HG03571 (cell line): ENCODE measurements around the gene SYCP2.

Source experiments
- ATAC-seq: cut with Tn5 transposase; IDR thresholded peaks from one replicate; pipeline ENCODE4 v1.9.1; 2021; ENCODE audit not compliant: unreplicated experiment

Gene SYCP2

DNA sequence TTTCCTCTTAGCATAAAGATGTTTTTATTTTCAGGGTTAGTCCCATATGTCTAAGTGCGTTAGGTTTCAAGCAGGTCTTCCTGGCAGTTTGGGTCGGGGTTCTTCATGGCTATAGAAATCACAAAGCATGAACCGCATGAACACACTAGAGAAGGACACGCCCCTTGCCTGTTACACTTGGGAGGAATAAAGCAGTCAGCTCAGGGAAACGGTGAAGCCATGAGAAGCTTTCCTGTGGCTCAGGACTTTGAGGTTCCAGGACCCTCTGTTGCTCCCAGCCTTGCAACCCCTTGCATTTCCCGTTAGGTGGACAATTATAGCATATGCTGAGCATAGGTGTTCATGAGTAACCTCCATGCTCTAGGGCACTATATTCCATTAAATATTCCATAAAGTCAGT is 96.7 kb downstream of the SYCP2 start:
- no peak for ATAC-seq

DNA sequence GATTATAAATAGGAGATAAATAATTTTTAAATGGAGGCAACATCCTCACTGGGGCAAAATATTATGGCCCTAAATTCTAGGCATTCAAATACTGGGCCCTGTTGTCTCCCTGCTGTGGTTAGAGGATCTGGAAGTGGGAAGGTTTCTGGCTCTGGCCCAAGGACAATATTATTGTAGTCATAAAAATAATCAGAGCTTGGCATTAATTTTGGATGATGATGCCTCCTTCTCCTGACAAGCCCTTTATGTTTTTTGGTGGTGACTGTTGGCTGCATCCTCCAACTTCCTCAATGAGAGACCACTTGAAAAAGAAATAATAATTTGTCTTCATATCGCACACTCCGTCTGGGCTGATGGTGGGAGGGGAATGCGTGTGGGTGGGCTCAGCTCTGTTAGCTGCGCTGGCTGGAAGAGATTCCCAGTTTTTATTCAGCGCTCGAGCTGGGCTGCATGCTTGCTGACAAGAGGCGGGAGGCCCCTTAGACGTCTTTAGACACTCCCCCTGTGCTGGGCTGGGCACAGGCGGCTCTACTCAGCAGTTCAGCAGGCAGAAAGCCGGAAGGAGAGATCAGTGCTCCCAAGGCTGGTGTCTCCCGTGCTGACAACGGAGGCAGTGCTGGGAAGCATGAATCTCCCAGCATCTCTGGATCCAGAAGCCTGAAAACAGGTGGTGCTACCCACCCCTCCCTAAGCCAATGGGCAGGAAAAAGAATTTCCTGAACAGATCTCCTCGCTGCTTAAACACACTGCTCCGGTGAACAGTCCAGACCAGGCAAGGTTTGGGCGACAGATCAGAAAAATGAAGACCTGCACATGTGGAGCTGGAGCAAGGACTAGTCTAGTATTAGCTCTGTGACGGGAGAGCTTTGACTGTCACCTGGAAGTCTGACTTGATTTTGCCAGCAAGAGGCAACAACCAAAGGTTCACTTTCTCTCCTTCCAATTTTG is 97.7 kb downstream of the SYCP2 start:
- ATAC-seq, result no peak

DNA sequence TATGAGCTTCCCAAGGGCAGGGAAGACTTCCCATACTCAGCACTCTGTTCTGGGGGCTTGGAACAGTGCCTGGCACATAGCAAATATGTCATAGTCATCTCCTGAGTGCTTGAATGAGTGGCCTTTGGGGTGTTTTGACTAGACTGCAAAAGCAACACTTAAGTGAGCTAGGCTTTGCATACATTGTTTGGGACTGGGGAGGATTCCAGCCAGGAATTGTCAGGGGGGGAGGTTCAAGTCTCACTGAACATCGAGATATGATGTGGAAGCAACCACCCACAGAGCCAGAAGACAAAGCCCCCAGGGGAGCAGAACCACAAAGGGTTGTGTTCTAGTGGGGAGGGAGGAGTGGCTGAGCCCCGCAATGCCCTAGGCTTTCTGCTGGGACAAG is 98.4 kb downstream of the SYCP2 start:
- no peak for ATAC-seq

DNA sequence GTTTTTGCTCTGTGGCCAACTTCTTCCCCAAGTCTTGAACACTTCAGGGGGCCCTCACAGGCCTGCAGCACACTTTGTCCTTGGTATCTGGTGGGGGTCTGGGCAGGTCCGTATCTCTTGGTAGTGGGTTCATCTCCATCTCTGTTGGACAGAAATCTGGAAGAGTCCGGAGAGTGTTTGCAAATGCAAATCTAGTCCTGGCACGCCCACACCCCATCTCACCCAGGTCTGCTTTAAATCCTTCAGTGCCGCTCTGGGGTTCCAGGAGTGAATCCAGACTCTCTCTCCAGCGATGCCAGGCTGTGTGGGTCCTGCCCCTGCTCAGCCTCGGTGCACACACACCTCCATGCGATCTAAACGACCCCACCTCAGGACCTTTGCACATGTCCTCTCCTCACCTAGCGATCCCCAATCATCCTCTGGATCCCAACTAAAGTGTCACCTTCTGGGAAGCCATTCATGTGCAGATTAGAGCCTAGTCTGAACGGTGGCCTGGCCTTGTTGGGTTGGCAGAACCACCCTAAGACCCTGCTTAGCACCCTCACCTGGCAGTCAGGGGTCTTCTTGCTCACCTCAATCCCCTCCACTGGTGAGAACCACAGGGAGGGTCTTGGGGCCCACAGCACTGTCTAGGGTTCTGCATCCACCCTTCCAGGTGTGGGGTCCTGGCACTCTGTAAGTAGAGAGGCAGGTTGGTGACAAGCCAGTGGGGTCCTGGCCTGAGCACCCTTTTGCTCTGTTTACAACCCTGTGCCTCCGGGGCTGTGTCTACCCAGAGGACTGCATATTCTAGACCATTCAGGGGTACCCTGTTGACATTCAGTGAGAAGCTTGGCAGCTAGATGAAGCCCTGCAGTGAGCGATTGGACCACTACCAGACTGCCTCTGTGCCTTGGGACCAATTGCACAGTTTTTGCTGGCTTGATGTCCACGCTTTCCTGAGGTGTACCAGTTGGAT is 100.8 kb downstream of the SYCP2 start:
- no peak for ATAC-seq

DNA sequence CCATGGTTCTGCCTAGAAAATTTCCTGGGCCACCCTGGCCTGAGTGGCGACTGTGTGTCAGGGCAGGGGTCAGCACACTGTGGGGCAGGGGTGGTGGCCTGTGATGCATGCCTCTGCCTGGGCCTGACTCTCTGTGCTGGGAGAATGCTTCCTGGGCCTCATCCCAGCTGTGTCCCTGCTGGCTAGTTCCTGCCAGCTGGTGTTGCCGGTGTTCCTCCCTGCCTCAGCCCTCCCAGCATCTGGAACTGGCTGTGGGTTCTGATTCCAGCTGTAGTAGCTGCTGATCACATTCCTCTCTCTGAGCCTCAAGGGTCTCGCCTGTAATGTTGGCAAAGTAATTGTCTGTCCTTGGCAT is 101.5 kb downstream of the SYCP2 start:
- no peak for ATAC-seq

DNA sequence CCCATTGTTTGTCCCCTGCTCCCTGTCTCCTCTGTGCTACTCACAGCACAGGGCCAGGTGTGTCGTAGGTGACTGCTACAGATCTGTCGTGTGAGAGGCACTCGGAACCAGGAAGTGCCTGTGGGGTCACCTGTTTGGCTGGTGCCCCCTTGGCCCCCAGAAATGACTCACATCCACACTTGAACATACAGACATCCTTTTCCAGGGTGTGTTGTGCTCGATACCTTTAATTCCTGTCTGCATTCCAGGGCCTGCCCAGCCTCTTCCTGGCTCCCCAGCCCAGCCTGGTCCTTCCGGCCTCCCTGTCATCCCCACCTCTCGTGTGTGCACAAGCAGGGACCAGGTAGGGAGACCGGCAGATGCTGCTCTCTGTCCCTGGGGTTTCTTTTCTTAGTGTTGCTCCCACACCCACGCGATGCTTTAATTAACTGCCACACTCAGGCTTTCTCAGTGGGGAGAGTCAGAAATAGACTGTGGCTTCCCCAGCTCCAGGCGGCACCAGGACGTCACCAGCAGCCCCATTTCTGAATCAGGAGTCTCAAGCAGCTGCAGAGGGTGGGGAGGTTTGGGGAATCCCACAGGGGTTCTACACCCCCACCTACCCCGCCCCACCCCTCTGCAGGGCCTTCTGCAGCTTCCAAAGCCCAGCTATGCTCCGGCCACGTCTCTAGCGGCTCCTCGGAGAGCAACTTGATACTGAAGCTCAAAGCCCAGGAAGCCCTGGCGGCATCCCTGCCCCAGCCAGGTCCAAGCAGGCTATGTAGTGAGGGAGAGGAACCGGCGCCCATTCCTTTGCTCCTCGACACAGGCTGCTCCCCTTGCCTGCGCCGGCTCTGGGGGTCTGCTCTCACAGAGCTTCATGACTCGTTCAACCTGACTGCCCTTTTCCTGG is 102.2 kb downstream of the SYCP2 start:
- no peak for ATAC-seq

DNA sequence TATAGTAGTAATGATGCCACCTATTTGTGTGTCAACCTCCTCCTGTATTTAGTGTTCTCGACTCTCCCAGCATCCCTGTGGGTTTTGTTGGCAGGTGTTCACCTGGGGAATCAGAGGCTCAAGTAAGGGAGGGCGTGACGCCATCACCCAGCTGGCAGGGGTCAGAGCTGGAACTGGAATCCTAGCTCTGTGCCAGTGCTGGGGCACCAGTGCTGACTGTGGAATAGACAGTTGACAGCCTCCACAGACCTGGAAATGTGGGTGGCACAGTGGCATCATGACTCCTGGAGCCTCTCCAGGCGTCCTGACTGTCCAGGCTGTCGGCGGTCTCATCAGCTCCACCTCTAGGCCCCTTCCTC is 102.8 kb downstream of the SYCP2 start:
- no peak for ATAC-seq

DNA sequence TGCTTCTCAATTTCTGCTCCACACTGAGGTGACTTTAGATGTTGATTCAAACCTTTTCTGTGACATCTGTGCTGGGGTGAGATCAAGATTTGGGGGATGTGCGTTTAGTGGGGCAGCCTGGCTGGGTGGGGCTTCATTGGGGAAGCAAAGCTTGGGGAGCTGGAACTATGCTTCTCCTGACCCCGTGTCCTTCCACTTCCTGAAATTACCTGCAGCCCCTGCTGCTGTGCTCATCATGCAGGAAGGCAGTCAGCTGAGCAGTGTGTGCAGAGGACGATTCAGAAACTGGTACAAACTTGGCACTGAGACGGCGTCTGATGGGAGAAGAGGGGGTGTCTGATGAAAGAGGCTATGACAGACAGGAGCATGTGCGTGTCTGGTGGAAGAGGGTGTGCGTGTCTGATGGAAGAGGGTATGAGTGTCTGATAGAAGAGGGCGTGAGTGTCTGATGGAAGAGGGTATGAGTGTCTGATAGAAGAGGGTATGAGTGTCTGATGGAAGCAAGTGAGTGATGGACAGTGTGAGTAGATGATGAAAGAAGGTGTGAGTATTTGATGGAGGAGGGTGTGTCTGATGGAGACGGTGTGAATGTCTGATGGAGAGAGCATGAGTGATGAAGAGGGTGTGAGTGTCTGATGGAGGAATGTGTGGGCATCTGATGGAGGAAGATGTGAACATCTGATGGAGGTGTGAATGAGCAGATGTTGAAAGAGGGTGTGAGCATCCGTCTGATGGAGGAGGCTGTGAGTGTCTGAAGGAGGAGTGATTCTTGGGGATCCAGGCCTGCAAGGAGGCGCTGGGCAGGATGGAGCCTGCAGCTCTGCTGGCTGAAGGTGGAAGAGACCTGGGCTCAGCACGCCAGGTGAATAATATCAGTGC is 103.4 kb downstream of the SYCP2 start:
- no peak for ATAC-seq

DNA sequence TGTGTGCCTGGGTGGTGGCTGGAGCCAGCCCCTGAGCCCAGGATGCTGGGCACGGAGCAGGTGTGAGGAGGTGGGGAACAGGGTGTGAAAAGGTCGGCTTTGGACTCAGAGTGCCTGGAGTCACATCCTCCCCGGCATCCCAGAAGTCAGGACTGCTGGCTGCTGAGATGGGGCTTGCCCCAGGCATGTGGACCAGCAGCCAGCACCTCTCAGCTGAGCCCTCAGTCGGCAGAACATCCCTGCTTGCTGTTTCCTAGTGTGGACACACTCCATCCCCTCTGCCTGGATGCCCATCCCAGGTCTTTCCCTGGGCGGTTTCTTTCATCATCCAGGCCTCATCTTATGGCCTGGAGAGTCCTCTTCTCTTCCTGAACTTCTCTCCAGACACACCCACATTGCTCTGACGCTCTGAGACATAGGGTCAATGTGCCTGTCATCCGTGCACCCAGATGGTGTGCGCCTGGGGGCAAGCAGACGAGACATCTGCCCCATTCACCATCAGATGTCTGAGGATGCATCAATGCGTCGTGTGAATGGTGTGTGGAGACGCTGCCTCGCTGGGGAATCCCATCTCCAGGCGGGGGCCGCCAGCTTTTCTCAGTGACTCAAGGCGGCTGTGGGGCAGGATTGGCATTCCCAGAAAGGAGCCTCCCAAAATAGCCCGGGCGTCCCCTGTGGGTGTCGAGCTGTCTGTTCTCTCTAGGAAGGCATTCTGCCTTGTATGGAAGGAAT is 104.2 kb downstream of the SYCP2 start:
- ATAC-seq, result no peak

DNA sequence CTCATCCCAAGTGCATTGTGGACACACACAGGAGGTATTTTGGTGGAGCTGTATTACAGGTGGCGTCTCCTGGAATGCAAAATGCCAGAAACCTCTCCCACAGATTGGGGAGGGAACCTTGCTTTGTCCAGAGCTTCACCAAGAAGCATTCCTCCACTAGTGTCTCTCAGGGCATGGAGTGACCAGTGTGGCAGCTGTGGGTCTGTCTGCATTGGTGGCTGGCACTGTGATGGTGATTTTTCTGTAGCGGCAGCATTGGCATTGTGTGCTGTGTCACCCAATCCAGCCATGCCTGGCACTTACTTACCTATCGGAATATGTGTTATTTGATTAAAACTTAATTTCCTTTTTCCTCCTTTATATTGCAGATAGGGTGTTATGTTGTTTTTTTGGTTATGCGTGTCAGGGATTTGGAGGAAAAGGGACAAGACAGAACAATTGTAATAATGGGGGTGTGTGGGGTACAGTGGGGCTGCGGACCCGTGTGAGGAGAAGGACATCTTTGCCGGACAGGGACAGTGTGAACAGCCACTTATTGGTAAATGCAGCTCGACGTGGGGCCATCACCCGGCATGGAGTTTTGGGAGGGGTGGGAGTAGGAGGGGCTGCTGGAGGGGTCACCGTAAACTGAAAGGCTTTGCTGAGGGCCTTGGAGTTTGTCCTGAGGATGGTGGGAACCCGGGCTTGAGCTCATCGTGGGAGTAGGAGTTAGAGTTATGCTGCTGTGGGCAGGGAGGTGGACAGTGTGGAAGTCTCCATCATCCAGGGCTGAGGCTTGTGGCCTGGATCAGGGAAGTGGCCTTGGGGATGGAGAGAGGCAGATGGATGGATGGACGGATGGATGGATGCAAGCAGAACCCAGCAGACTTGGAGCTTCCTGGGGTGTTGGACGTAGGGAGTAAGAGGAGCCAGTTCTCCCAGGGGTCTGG is 105.0 kb downstream of the SYCP2 start:
- ATAC-seq, result no peak

DNA sequence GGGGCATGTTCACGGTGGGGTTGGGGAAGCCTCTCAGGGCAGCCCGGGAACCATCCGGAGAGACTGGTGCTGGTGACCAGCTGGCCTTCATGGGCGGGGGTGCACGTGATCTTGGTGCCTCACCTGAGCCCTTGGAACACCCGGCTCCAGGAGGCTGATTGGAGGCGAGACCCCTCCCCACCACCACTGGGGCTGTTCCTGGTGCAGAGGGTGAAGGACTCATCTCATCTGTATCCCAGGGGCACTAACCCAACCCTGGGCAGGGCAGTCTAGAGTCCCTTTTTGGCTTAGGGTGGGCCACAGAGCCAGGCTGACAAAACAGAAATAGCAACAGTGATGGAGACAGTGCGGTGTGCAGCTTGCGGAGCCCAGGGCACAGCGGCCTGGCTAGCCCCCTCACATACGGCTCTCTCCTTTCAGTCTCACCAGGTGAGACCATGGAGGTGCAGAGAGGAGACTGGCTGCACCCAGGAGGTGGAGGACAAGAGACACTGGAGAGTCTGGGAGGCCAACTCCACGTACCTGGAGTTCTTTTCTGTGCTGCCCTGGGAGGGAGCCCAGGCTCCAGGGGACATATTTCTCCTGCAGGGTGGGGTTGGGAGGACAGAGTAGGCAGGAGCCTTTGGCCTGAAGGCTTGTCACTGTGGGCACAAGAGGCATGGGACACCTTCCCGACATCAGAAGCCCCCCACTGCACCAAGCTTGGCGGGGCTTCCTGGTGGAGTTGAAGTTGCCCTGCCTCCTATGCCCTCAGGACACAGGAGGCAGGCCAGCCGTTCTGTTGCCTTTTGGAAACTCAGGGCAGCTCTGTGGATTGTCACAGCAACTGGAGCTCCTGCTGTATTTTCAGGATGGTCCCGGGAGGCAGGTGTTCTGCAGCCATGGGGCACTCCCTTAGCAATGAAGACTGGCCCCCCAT is 106.0 kb downstream of the SYCP2 start:
- no peak for ATAC-seq

DNA sequence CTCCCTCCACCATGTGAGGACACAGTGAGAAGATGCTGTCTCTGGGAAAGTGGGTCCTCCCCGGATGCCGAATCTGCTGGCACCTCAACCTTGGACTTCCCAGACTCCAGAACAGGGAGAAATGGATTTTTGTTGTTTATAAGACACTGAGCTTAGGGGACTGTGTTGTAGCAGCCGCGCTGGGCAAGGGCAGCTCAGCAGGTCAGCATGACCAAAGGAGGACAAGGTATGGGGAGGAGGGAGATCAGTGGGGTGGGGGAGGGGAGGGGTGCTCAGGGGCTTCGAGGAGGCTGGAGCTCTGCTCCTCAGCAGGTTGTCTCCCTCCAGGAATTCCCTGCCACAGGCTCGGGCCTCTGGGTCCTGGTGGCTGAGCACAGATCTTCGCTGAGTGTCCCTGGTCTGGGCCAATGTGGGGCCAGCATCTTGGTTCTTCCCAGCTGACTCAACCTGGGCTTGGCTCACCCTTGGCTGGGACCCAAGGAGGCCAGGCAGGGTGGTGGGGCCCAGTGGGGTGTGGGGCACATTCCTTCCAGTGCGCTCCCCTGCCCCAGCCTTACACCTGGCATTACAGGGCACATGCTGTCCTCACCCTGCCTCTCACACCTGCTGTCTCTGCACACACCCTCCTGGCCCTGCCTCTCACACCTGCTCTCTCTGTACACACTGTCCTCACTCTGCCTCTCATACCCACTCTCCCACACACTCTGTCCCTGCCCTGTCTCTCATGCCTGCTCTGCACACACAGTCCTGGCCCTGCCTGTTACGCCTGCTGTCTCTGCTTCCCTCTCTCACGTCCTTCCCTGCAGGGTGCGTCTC is 107.3 kb downstream of the SYCP2 start:
- no peak for ATAC-seq

DNA sequence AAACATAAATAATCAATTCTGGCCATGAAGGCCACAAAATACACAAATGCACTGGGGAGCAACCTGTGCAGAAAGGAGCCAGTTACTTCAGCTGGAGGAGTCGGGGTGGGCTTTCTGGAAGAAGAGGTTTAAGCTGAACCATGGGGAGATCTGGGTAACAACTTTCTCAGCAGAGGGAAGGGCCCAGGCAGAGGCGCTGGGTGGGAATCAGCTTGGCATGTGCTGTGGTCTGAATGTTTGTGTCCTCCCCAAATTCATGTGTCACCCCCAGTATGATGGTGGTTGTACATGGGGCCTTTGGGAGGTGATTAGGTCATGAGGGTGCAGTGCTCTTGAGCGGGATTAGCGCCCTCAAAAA is 107.9 kb downstream of the SYCP2 start:
- no peak for ATAC-seq

DNA sequence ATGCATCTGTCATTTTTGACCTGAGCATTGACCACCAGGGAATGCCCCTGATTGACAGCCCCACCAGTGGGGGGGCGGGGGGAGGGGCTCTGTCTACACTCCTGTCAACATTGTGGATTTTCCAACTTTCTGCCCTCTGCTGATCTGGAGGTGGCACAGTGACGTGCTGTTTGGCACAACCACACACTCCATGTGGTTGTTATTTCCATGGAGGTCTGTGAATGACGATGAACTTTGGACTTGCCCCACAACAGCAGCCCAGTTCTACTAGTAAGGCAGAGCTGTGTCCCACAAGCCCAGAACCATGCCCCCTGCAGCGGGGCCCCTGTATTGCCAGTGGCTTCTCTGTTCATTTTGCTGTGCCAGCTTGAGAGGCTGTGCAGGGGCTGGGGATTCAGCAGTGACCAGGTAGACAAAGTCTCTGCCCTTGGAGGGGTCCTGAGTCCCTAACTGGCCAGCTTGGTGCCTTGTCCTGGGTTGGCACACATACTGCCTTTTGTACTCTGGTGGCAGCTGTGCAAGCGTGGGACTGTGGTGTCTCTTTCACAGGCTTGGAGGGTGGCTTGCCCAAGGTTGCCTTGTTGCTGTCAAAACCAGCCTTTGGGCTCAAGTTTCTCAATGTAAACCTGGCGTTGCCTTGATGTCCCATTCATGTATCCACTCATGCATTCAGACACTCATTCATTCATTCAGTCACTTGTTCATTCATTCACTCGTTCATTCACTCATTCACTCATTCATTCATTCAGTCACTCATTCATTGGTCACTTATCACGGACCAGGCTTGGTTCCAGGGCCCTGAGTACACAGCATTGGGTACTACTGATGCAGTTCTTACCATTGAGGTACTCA is 108.5 kb downstream of the SYCP2 start:
- no peak for ATAC-seq

DNA sequence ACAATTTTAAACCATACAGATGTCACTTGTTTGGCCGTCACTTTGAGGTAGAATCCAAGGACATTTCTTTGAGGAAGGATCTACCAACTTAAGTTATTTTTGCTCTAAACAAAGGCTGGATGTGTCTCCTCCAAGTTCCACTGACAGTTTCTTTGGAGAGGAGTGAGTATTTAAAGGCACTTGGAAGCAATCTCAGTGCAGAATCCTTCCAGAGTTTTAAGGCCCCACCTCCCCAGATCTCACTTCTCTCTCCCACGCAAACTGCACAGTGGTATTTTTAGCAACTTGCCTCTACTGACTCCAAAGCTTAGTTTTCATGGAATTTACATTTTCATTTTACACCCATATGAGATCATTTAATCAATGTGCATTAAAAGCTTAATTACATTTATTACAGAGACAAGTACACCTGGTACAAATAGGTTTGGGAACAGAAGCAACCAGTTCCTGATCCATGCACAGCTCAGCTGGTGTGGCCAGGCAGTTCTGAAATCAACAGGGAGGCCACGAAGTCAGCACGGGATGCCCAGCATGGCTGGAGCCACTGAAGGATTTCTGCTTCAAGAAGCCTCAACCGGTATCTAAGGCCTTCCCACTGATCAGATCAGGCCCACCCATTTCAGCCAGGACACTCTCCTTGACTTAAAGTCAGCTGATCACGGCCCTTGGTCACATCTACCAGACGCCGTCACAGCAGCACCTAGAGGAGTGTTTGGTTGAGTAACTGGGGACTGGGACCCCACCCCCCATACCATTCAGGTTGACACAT is 109.8 kb downstream of the SYCP2 start:
- ATAC-seq, result no peak
